Bone marrow (tissue), 2 donors: ENCODE measurements around the gene PARP14.
"Not testable (repeated sequence)": the region's sequence is repeated elsewhere in the genome, so short reads cannot be mapped to it uniquely, and the experiment has no call there.

ENCODE experiments used
- DNase-seq, 2 donors: peaks; one replicate each; lab custom pipeline; 2025; lab: John Stamatoyannopoulos, UW

Gene PARP14

GRCh38 chr3:122727294-122727693, 46.7 kb downstream of the PARP14 start:
- DNase-seq, result no peak

DNA sequence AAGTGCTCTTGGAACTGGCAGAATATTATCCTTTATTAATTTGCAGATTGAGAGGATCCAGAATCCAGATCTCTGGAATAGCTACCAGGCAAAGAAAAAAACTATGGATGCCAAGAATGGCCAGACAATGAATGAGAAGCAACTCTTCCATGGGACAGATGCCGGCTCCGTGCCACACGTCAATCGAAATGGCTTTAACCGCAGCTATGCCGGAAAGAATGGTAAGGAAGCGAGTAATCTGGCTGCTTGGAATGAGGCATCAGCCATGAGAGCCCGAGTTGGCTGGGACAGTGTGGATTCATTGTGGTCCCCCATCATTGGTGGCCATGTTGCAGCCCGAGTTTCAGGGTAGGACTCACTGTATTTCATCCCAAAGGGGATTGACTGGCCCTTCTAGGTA, 47.1 kb downstream of the PARP14 start:
- DNase-seq, result no peak

DNA sequence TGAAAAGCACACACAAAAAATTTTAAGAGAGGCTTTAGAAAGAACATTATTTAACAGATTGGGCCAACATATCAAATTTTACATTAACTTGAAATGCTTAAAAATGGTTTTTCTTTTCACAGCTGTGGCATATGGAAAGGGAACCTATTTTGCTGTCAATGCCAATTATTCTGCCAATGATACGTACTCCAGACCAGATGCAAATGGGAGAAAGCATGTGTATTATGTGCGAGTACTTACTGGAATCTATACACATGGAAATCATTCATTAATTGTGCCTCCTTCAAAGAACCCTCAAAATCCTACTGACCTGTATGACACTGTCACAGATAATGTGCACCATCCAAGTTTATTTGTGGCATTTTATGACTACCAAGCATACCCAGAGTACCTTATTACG, 47.5 kb downstream of the PARP14 start:
- no peak for DNase-seq

GRCh38 chr3:122728756-122729514, 48.3 kb downstream of the PARP14 start:
- DNase-seq, result no peak

- DNase-seq, result no peak
Observed at GRCh38 chr3:122730240-122730639, 49.6 kb downstream of the PARP14 start.

DNA sequence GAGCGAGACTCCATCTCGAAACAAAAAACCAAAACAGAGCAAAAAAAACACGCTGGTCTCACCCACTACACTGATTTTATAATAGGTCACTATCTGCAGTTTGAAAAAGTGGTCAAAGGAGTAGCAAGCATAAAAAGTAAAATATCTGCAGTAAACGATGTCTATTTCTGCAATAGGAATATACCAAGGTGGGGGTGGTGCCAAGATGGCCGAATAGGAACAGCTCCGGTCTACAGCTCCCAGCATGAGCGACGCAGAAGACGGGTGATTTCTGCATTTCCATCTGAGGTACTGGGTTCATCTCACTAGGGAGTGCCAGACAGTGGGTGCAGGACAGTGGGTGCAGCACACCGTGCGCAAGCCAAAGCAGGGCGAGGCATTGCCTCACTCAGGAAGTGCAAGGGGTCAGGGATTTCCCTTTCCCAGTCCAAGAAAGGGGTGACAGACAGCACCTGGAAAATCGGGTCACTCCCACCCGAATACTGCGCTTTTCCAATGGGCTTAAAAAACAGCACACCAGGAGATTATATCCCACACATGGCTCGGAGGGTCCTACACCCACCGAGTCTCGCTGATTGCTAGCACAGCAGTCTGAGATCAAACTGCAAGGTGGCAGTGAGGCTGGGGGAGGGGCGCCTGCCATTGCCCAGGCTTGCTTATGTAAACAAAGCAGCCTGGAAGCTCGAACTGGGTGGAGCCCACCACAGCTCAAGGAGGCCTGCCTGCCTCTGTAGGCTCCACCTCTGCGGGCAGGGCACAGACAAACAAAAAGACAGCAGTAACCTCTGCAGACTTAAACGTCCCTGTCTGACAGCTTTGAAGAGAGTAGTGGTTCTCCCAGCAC, 52.3 kb downstream of the PARP14 start:
- not testable (repeated sequence) for DNase-seq

- DNase-seq, result no peak
Observed at GRCh38 chr3:122739172-122739571, 58.5 kb downstream of the PARP14 start.

- DNase-seq, result no peak
Observed at GRCh38 chr3:122742234-122742633, 61.6 kb downstream of the PARP14 start.

GRCh38 chr3:122743581-122744120, 63.0 kb downstream of the PARP14 start:
- no peak for DNase-seq

DNA sequence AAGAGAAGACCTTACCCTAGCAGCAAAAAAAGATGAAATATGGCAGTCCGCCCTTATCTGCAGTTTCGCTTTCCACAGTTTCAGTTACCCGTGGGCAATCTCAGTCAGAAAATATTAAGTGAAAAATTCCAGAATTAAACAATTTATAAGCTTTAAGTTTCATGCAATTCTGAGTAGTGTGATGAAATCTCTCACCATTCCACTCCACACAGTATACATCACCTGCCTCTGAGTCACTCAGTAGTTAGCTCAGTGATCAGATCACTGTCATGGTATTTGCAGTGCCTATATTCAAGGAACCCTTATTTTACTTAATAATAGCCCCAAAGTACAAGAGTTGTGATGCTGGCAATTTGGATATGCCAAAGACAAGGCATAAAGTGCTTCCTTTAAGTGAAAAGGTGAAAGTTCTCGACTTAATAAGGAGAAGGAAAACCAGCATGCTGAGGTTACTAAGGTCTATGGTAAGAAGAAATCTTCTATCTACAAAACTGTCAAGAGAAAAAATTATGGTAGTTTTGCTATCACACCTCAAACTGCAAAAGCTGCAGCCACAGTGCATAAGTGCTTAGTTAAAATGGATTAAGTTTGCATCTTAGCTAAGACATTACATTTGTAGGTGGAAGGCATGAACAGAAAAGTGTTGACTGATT, 64.9 kb downstream of the PARP14 start:
- DNase-seq, result no peak

DNA sequence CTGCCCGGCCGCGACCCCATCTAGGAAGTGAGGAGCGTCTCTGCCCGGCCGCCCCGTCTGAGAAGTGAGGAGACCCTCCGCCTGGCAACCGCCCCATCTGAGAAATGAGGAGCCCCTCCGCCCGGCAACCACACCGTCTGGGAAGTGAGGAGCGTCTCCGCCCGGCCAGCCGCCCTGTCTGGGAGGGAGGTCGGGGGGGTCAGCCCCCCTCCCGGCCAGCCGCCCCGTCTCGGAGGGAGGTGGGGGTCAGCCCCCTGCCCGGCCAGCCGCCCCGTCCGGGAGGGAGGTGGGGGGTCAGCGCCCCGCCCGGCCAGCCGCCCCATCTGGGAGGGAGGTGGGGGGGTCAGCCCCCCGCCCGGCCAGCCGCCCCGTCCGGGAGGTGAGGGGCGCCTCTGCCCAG, 66.7 kb downstream of the PARP14 start:
- not testable (repeated sequence) for DNase-seq

- no peak for DNase-seq
Observed at GRCh38 chr3:122748347-122748746, 67.7 kb downstream of the PARP14 start.

DNA sequence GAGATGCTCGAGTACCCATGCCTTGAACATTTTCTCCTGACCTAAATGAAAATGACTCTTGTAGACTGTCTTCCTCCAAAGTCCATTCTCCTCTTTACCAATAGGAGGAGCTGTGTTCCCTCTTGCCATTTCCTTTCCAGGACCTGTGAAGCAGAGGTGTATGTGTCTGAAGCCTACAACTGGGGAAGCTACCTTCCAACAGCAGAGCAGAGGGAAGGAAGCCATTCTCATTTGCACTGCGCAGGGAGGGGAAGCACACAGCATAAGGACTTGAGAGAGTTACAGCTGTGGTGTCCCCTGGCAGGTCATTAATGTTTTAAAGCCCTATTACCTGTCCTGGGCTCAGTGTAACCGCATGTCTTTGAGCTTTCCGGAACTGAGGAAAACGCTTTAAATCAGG, 74.3 kb downstream of the PARP14 start:
- no peak for DNase-seq

- no peak for DNase-seq
Observed at GRCh38 chr3:122755491-122755890, 74.9 kb downstream of the PARP14 start.

- DNase-seq, result no peak
Observed at GRCh38 chr3:122758877-122759560, 78.4 kb downstream of the PARP14 start.

- no peak for DNase-seq
Observed at GRCh38 chr3:122760453-122761271, 80.0 kb downstream of the PARP14 start.

- no peak for DNase-seq
Observed at GRCh38 chr3:122766430-122766829, 85.8 kb downstream of the PARP14 start.

GRCh38 chr3:122767540-122768372, 87.1 kb downstream of the PARP14 start:
- no peak for DNase-seq

DNA sequence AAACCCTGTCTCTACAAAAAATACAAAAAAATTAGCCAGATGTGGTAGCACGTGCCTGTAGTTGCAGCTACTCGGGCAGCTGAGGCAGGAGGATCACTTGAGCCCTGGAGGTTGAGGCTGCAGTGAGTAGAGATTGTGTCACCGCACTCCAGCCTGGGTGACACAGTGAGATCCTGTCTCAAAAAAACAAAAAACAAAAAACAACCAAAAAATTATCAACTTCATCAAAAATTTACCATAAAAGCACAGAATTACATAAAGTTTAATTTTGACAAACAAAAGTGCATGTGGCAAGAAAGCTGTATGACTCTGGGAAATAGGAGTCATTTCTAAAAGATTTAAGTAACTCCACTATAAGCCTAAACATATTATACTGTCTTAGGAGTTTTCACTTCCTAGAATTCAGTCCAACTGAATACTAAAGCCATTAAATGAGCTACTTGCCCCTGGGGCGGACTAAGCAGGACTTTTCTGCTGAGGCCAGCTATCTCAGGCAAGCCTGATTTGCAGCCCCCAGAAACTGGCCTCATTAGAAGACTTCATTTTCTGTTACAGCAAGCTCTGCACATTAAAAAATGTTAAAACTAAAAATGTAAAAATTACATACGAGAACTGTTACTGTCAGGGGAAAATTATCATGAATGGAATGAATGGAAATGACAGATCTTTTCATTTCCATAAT, 90.0 kb downstream of the PARP14 start:
- no peak for DNase-seq

- DNase-seq, result no peak
Observed at GRCh38 chr3:122772827-122773226, 92.2 kb downstream of the PARP14 start.
